Neural progenitor cell (in vitro differentiated cells): ENCODE results near the gene TSTD2. TPM values are rescaled to one million over a fixed set of nuclear protein-coding genes. Genes with fewer than 3 reads are reported as not detected.

Source experiments
- DNase-seq: peaks from one replicate; pipeline ENCODE4 v3.0.0-alpha.2; 2016; ENCODE audit warnings: low spot score
- H2AFZ ChIP-seq: fragments of 200-600 bp; sonication (generic); replicated peaks from 2 replicates; pipeline ENCODE4 v1.6.1; 2016; ENCODE audit warnings: antibody characterized with exemption
- H3F3A ChIP-seq: fragments of 200-600 bp; sonication (generic); 2 replicates; pipeline ENCODE4 v1.6.1; 2016; ENCODE audit warnings: antibody characterized with exemption, low read depth
- H3K27ac ChIP-seq: fragments of 200-600 bp; sonication (generic); 2 replicates; pipeline ENCODE4 v1.5.1; 2016; ENCODE audit warnings: mild to moderate bottlenecking
- H3K27me3 ChIP-seq: fragments of 200-600 bp; sonication (generic); 2 replicates; pipeline ENCODE4 v1.6.1; 2016; ENCODE audit warnings: mild to moderate bottlenecking, moderate library complexity
- H3K36me3 ChIP-seq: fragments of 200-600 bp; sonication (generic); 2 replicates; pipeline ENCODE4 v1.5.1; 2016
- H3K4me1 ChIP-seq: fragments of 200-600 bp; sonication (generic); 2 replicates; pipeline ENCODE4 v1.6.1; 2016; ENCODE audit warnings: mixed run types
- H3K4me2 ChIP-seq: fragments of 200-600 bp; sonication (generic); 2 replicates; pipeline ENCODE4 v1.6.1; 2016
- H3K4me3 ChIP-seq: fragments of 200-600 bp; sonication (generic); 2 replicates; pipeline ENCODE4 v1.5.1; 2016
- H3K79me2 ChIP-seq: fragments of 200-600 bp; sonication (generic); 2 replicates; pipeline ENCODE4 v1.6.1; 2016; ENCODE audit warnings: low read depth
- H3K9ac ChIP-seq: fragments of 200-600 bp; sonication (generic); 2 replicates; pipeline ENCODE4 v1.6.1; 2016
- H3K9me3 ChIP-seq: fragments of 200-600 bp; sonication (generic); 2 replicates; pipeline ENCODE4 v1.5.1; 2016; ENCODE audit warnings: low read depth
- H4K20me1 ChIP-seq: fragments of 200-600 bp; sonication (generic); 2 replicates; pipeline ENCODE4 v1.6.1; 2016; ENCODE audit warnings: low read depth
- H3K27ac Mint-ChIP-seq: 3 replicates; pipeline ENCODE4 v1.8.0; 2021; ENCODE audit warnings: mixed read lengths
- H3K27me3 Mint-ChIP-seq: 2 replicates; pipeline ENCODE4 v1.8.0; 2022; ENCODE audit warnings: low read depth, mild to moderate bottlenecking, inconsistent platforms, moderate library complexity, mixed read lengths; ENCODE audit not compliant: insufficient read depth
- H3K36me3 Mint-ChIP-seq: 3 replicates; pipeline ENCODE4 v1.8.0; 2021; ENCODE audit warnings: mixed read lengths
- H3K4me1 Mint-ChIP-seq: 3 replicates; pipeline ENCODE4 v1.8.0; 2021; ENCODE audit warnings: mixed read lengths
- H3K4me3 Mint-ChIP-seq: 3 replicates; pipeline ENCODE4 v1.8.0; 2021; ENCODE audit warnings: mild to moderate bottlenecking, moderate library complexity, mixed read lengths
- H3K9me3 Mint-ChIP-seq: 3 replicates; pipeline ENCODE4 v1.8.0; 2020; ENCODE audit warnings: mixed read lengths
- CTCF ChIP-seq: fragments of 200-600 bp; sonication (generic); IDR thresholded peaks from 2 replicates; pipeline ENCODE4 v1.5.1; 2017; ENCODE audit warnings: antibody characterized with exemption, mild to moderate bottlenecking
- EZH2 ChIP-seq: fragments of 200-600 bp; sonication (generic); IDR thresholded peaks from 2 replicates; pipeline ENCODE4 v1.6.1; 2017; ENCODE audit warnings: antibody characterized with exemption, mild to moderate bottlenecking, moderate library complexity
- EZH2phosphoT487 ChIP-seq: fragments of 200-600 bp; sonication (generic); IDR thresholded peaks from 2 replicates; pipeline ENCODE4 v1.6.1; 2017; ENCODE audit warnings: antibody characterized with exemption
- total RNA-seq: library from RNA; depleted of rRNA; stranded (reverse); fragments of >200 nt; gene quantifications from 2 replicates; pipeline ENCODE4 v1.2.3, GENCODE V29; 2015; ENCODE audit warnings: low replicate concordance

TSTD2 gene
- total RNA-seq, 1 donor from 2014 or later, result 45.4 TPM

- Histone ChIP-seq H3K36me3 (no peaks in the 10 kb centered on the region), H4K20me1 (no peaks in the 10 kb centered on the region), H3K9me3 (no peaks in the 10 kb centered on the region), H3K4me2 (no peak overlapping the region), H3K4me3 (no peak overlapping the region), H3K9ac (no peak overlapping the region), H2AFZ (no peak overlapping the region), H3K27me3 (no peaks in the 10 kb centered on the region), H3K27ac (no peak overlapping the region), H3K4me1 (no peaks in the 10 kb centered on the region), H3K79me2 (no peaks in the 10 kb centered on the region), H3F3A (no peaks in the 10 kb centered on the region)
- Mint-ChIP-seq H3K27me3 (peaks cover 5% of the 10 kb centered on the region), H3K4me3 (no peak overlapping the region), H3K27ac (no peak overlapping the region), H3K9me3 (peaks cover 2% of the 10 kb centered on the region), H3K4me1 (no peaks in the 10 kb centered on the region), H3K36me3 (no peaks in the 10 kb centered on the region)
- TF ChIP-seq EZH2 (no peak), EZH2phosphoT487 (no peak), CTCF (no peak)
- no peak for DNase-seq
These were observed 59.6 kb downstream of the TSTD2 start for GRCh38 chr9:97573482-97574073.

- no peak overlapping the region for H3K9ac ChIP-seq
- TF ChIP-seq EZH2phosphoT487, result no peak
- no peak for TF ChIP-seq CTCF
- TF ChIP-seq EZH2, result no peak
- DNase-seq, result no peak
- H3K4me1 ChIP-seq, result no peaks in the 10 kb centered on the region
- H3K27me3 ChIP-seq, result no peaks in the 10 kb centered on the region
- H4K20me1 ChIP-seq, result no peaks in the 10 kb centered on the region
- Mint-ChIP-seq H3K27me3 (peaks cover 5% of the 10 kb centered on the region), H3K9me3 (no peaks in the 10 kb centered on the region), H3K4me1 (no peaks in the 10 kb centered on the region), H3K4me3 (no peak overlapping the region), H3K36me3 (no peaks in the 10 kb centered on the region), H3K27ac (no peak overlapping the region)
- H3K36me3 ChIP-seq, result no peaks in the 10 kb centered on the region
- no peak overlapping the region for H2AFZ ChIP-seq
- H3K4me3 ChIP-seq, result no peak overlapping the region
- no peaks in the 10 kb centered on the region for H3F3A ChIP-seq
- H3K4me2 ChIP-seq, result no peak overlapping the region
- no peaks in the 10 kb centered on the region for H3K79me2 ChIP-seq
- no peak overlapping the region for H3K27ac ChIP-seq
- no peaks in the 10 kb centered on the region for H3K9me3 ChIP-seq
These were observed 60.2 kb downstream of the TSTD2 start for GRCh38 chr9:97572892-97573365.

- Histone ChIP-seq H3K4me1 (no peaks in the 10 kb centered on the region), H3K27me3 (no peaks in the 10 kb centered on the region), H3K4me3 (no peak overlapping the region)
These were observed 60.8 kb downstream of the TSTD2 start for GRCh38 chr9:97572196-97572891.

More at GRCh38 chr9:97572196-97572891, 60.8 kb downstream of the TSTD2 start:
- Histone ChIP-seq H3K4me2 (no peak overlapping the region), H4K20me1 (no peaks in the 10 kb centered on the region), H3K36me3 (no peaks in the 10 kb centered on the region), H3K9me3 (no peaks in the 10 kb centered on the region), H2AFZ (no peak overlapping the region), H3K27ac (no peak overlapping the region), H3K9ac (no peak overlapping the region), H3K79me2 (no peaks in the 10 kb centered on the region), H3F3A (no peaks in the 10 kb centered on the region)
- no peak for DNase-seq
- Mint-ChIP-seq H3K36me3 (no peaks in the 10 kb centered on the region), H3K4me1 (no peaks in the 10 kb centered on the region), H3K27ac (no peak overlapping the region), H3K27me3 (peaks cover 5% of the 10 kb centered on the region), H3K9me3 (no peaks in the 10 kb centered on the region), H3K4me3 (no peak overlapping the region)
- TF ChIP-seq CTCF (no peak), EZH2phosphoT487 (no peak), EZH2 (no peak)
